ENCODE measurements around the gene CALML5.

Gene CALML5

GRCh38 chr10:5462841-5463293, 36.5 kb downstream of the CALML5 start:
- DNase-seq (ENCODE audit: low read depth in 2 of 2) = no peak

- no peak for DNase-seq (ENCODE audit: low read depth in 2 of 2)
Observed at GRCh38 chr10:5461914-5462840, 37.2 kb downstream of the CALML5 start.

- DNase-seq (ENCODE audit: low read depth in 2 of 2) = no peak
Observed at GRCh38 chr10:5461203-5461588, 38.2 kb downstream of the CALML5 start.

DNA sequence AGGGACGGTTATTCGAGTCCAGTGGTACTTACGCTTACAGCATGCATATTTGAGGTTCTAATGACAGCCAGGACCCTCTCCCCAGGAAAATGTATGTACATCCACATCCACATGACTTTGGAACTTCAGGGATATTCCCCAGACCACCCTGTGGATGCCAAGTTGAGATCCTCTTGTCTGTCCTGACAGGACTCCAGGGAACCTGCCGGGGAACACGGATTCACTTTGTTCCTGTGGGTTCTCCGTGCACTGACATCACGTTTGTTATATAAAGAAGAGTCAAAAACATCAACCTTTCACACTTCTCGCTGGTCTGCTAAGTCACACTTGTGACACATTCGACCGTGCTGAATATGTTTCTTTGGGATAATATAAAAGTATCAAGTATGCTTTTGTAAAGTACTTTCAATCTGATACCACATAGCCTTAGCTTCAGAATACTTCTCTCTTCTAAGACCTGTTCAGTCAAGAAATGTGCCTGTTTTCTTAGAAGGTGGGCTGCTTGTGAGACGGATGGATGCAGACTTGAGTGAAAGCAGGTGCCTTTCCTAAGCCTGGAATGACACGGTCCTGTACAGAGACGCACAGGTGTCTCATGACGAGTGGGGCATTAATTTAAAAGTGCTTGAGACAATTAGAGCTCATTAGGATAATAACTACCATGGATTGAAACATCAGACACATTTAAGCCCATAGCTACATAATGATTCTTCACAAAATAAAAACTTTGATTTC, 38.7 kb downstream of the CALML5 start:
- no peak for DNase-seq (ENCODE audit: low read depth in 2 of 2)

GRCh38 chr10:5458949-5459747, 40.2 kb downstream of the CALML5 start:
- DNase-seq (ENCODE audit: low read depth in 2 of 2) = no peak

GRCh38 chr10:5458425-5458824, 40.9 kb downstream of the CALML5 start:
- DNase-seq (ENCODE audit: low read depth in 2 of 2) = no peak

DNA sequence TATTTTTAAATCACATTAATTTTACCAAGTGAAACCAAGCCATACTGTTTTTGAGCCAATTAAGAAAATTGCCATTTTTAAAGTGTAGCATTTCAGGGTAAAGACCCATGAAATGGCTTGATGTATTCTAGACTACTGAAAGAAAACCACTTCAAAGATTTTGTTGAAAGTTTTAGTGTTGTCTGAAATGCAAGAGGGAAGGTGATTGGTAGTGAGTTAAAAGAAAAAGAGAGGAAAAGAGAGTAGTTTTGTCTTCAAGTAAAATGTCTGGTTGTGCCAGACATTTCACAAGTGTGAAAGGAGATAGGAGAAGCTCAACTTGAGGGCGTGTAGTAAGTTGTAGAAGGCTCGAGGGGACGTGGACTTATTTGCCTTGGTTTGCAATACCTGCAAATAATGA, 41.6 kb downstream of the CALML5 start:
- no peak for DNase-seq (ENCODE audit: low read depth in 2 of 2)

- DNase-seq (ENCODE audit: low read depth in 2 of 2) = no peak
Observed at GRCh38 chr10:5456563-5456962, 42.8 kb downstream of the CALML5 start.

DNA sequence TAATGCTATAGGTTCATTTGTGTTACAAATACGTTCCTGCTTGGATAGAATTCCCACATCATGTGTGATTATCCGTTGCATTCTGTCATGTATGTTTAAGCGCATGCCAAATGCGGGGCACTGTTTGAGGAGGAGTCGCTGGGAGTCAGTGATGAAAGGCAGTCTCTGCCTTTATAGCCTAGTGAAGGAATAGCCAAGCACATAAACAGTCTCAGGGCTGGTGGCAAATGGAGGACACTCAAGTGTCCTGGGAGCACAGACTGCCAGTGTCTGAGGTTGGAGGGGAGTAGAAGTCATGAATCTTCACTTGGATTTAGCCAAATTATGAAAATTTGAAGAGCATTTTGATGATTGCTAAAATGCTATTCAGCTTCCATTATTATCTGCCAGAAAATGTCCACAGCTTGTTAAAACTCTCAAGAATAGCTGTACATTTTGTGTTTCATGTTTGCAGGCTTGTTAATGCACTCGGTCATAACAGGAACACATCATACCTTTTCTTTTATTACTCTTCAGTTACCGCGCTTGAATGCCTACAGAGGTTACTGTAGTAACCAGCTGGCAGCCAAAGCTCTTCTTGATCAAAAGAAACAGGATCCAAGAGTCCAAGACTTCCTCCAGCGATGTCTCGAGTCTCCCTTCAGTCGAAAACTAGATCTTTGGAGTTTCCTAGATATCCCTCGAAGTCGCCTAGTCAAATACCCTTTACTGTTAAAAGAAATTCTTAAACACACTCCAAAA, 45.5 kb downstream of the CALML5 start:
- no peak for DNase-seq (ENCODE audit: low read depth in 2 of 2)

- DNase-seq (ENCODE audit: low read depth in 2 of 2) = no peak
Observed at GRCh38 chr10:5450605-5451384, 48.6 kb downstream of the CALML5 start.

DNA sequence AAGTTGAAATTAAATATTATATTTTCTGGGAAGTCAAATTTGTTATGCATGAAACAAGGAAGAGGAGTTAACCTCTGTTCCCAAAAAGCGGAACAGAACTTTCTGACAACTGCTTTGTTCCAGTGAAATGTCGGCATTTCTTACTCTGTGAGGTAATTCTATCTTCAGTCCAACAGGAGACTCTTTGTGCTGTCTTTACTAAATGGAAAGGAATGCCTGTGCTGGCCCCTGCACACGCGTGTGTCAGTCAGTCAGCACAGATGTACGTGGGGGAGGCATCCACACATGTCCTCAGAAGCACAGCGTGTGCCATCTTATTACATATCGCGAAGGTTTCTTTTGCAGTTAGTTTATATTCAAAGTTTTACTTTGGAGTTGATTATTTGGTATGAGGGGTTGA, 49.5 kb downstream of the CALML5 start:
- no peak for DNase-seq (ENCODE audit: low read depth in 2 of 2)

GRCh38 chr10:5449227-5449626, 50.1 kb downstream of the CALML5 start:
- no peak for DNase-seq (ENCODE audit: low read depth in 2 of 2)
